ENCODE results near the gene FLRT2. TPM values are rescaled to one million over a fixed set of nuclear protein-coding genes. Genes with fewer than 3 reads are reported as not detected.
A peak's percentile ranks its signal among the peaks of the same experiment; 100 is the strongest.

The FLRT2 gene
- total and polyA plus RNA-seq, 3 donors from 2014 or later: 20.1 to 134 (median 34.4) TPM

DNA sequence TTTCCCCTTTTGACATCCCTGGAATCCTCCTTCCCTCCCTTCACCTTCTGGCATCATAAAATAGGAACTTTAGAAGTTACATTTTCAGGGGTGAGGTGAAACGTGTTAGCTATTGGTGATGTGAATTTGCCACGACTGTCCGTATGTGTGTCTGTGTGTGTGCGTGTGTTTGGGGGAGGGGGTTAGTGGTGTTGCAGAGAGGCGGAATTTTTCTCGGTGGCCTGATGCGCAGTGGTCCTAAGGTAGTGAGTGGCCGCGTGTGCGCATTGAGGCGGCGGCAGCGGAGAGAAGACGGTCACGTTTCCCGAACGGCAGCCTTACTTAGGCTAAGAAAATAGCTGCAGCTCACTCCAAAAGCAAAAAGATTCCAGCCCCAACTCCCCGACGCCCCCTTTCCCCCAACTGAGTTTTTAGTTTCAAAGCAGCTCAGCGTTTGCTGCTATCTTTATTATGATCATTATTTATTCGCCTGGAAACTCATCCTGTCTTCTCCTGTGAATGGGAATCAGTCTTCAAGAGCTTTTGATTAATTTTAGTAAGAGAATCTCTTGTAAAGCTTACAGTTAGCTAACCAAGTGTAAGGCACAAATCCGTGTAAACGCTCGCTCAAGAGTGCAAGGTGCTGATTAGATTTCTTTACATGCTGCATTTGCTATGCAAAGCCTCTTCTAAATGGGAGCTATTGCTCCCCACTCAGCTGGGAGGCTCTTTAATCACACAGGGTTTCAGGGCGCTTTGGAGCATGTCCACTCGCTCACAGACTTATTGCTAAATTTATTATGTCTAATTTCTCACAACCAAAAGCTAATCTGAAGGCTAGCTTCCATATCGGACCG lies 4.7 kb downstream of the FLRT2 start:
- Histone ChIP-seq H3K9me3 (no peaks in the 10 kb centered on the region), H3K27me3 (no peaks in the 10 kb centered on the region), H3K36me3 (ENCODE audit: low read depth, missing control alignments) (no peaks in the 10 kb centered on the region), H3K4me3 (peak overlapping the region; percentile 72 to 76), H3K27ac (peak overlapping the region; percentile 66 to 92), H3K4me1 (peaks cover 3% of the 10 kb centered on the region)
- WGBS, 2 donors: 5 to 6% methylated on average over 28 of the region's 28 CpGs
- DNase-seq: peak; percentile 31
- intact Hi-C loops (cut with DNase I; ENCODE audit: low total_unique reads): no loop called here
- TF ChIP-seq, protein P1, sequence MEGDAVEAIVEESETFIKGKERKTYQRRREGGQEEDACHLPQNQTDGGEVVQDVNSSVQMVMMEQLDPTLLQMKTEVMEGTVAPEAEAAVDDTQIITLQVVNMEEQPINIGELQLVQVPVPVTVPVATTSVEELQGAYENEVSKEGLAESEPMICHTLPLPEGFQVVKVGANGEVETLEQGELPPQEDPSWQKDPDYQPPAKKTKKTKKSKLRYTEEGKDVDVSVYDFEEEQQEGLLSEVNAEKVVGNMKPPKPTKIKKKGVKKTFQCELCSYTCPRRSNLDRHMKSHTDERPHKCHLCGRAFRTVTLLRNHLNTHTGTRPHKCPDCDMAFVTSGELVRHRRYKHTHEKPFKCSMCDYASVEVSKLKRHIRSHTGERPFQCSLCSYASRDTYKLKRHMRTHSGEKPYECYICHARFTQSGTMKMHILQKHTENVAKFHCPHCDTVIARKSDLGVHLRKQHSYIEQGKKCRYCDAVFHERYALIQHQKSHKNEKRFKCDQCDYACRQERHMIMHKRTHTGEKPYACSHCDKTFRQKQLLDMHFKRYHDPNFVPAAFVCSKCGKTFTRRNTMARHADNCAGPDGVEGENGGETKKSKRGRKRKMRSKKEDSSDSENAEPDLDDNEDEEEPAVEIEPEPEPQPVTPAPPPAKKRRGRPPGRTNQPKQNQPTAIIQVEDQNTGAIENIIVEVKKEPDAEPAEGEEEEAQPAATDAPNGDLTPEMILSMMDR (IDR thresholded peaks at IDR 0.05): no peak
- TF ChIP-seq POLR2A (IDR thresholded peaks at IDR 0.05): no peak

DNA sequence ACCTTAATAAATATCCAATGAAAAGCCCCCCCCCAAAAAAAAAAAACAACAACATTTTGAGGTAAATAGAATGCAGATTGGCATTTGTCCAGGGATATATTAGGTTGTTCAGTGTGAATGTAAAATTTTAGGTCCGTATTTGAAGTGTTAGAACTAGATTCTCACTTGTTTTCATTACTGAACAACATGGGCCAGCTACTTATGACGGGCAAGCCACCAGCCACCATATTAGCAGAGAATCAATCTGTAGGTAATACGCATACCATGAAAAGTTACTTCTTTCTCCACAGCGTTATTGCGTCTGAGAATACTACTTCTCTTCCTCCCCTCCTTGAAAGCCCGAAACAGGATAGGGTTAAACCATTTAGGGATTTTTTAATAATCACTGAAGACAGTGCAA lies 5.4 kb downstream of the FLRT2 start:
- H3K9me3 ChIP-seq: no peaks in the 10 kb centered on the region
- no peak for DNase-seq
- peaks cover 3% of the 10 kb centered on the region for H3K4me1 ChIP-seq
- H3K4me3 ChIP-seq: peak overlapping the region; percentile 72 to 76
- H3K36me3 ChIP-seq (ENCODE audit: low read depth, missing control alignments): no peaks in the 10 kb centered on the region
- peak overlapping the region in 1 of 2 donors; percentile 92 for H3K27ac ChIP-seq
- H3K27me3 ChIP-seq: no peaks in the 10 kb centered on the region
- intact Hi-C loops (cut with DNase I; ENCODE audit: low total_unique reads): no loop called here
- WGBS, 2 donors: 27 to 41% methylated on average over 6 of the region's 6 CpGs
- TF ChIP-seq, protein P1 (IDR thresholded peaks at IDR 0.05): no peak
- no peak for TF ChIP-seq POLR2A (IDR thresholded peaks at IDR 0.05)

DNA sequence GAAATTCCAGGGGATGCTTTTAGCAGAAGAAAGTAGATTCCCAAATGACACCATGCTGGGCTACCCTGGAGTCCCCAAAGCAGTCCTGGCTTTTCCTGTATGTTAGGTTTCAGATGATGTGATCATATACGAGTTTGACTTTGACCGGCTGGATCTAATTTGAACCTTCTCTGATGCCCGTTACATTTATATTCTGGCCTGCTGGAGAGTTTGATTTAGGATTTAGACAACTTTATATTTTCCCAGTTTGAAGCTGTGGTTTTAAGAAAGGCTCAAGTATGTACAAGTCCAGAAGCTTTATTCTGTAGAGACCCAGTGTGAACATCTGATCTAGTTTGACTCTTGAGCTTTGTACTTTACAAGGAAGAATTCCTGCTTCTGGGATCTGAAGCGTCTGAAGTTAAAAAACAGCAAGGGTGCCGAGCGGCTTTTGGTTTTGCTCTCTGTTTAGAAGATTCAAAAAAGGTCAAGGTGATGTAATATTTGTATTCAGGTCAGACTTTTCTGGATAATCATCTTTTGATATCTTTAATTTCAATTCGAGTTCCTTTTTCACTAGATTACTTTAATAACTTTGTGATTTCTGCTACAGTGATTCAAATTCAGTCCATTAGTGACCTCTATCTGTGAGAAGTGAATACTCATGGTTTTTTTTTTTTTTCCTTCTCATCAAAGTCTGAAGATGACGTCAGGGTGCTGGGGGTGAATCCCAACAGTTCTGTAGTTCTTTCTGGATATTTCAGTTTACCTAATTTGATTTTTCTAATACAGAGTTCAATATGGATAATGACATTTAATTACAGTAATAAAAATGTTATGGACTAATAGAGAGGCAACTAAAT lies 6.3 kb downstream of the FLRT2 start:
- peak; percentile 42 for DNase-seq
- Histone ChIP-seq H3K27ac (peak overlapping the region; percentile 3 to 92), H3K9me3 (no peaks in the 10 kb centered on the region), H3K27me3 (no peaks in the 10 kb centered on the region), H3K4me3 (peak overlapping the region in 1 of 2 donors; percentile 72), H3K36me3 (ENCODE audit: low read depth, missing control alignments) (no peaks in the 10 kb centered on the region), H3K4me1 (peaks cover 3% of the 10 kb centered on the region)
- TF ChIP-seq, protein P1 (IDR thresholded peaks at IDR 0.05): peak in 2 of 3 experiments; percentile 33 to 38
- no peak for TF ChIP-seq POLR2A (IDR thresholded peaks at IDR 0.05)
- WGBS, 2 donors: 11 to 21% methylated on average over 8 of the region's 8 CpGs
- intact Hi-C loops (cut with DNase I; ENCODE audit: low total_unique reads): no loop called here

DNA sequence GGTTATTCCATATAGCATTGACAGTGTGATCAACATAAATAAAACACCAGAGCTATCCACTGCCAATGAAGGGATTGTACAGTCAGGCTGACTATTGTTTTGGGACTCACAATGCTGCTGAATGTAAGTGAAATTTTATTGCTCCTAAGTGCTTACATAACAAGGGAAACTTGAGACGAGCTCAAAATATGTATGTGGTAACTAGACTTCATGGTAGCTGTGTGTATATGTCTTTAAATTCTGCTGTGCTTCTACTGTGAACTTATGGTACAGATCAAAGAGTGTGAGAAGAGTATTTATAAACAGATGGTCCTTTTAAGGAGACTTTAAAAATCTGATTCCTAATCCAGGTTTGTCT lies 6.9 kb downstream of the FLRT2 start:
- Histone ChIP-seq H3K27me3 (no peaks in the 10 kb centered on the region), H3K9me3 (no peaks in the 10 kb centered on the region), H3K36me3 (ENCODE audit: low read depth, missing control alignments) (no peaks in the 10 kb centered on the region), H3K4me1 (no peaks in the 10 kb centered on the region), H3K4me3 (no peak overlapping the region), H3K27ac (peak overlapping the region; percentile 3 to 92)
- 23 to 33% methylated on average over 1 of the region's 1 CpG for WGBS, 2 donors
- DNase-seq: no peak
- TF ChIP-seq POLR2A (IDR thresholded peaks at IDR 0.05): no peak
- TF ChIP-seq, protein P1 (IDR thresholded peaks at IDR 0.05): no peak
- intact Hi-C loops (cut with DNase I; ENCODE audit: low total_unique reads): no loop called here
